Thyroid gland (tissue), 4 donors: ENCODE measurements around the gene HAS3.

Experiments
- CTCF ChIP-seq, 6 experiments: fragments of 200-600 bp in 3 of 6; fragments of 450-650 bp in 3 of 6; sonication (generic) in 3 of 6; IDR thresholded peaks; one replicate each; pipeline ENCODE4 v1.5.1; 2016 to 2019; ENCODE audit warnings: antibody characterized with exemption in 6 of 6, mild to moderate bottlenecking in 2 of 6, inconsistent platforms in 1 of 6, moderate library complexity in 1 of 6
- POLR2A ChIP-seq, 2 donors: fragments of 450-650 bp; IDR thresholded peaks; one replicate each; pipeline ENCODE4 v1.6.1; 2017; ENCODE audit warnings: antibody characterized with exemption in 2 of 2, mild to moderate bottlenecking in 2 of 2, moderate library complexity in 1 of 2

DNA sequence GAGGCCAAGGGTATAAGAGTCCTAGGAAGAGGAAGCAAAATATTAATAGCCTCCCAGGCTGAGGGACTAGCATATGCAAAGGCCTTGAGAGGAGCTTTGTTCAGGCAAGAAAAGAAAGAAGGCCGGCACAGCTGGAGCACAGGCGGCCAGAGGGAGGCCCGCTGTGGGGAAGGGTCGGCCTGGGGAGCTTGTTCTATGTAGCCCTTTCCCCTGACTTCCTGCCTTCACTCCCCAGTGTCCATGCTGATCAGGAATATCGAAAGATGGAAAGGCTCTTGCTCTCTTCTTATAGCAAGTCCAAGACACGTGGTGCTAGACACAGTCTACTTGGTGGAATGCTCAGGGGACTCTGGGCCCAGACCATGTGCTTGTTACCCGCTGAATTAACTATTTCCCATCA, 27.4 kb upstream of the HAS3 start:
- TF ChIP-seq POLR2A (IDR thresholded peaks at IDR 0.05) (no peak), CTCF (IDR thresholded peaks at IDR 0.05) (no peak)
